NCI-H2029 treated with DMSO at 0.1 percent for 48 hours (cell line): ENCODE results near the gene NEAT1.
A peak's percentile ranks its signal among the peaks of the same experiment; 100 is the strongest.

ENCODE experiments used
- DNase-seq: peaks from one replicate; lab custom pipeline; 2025; lab: John Stamatoyannopoulos, UW

Gene NEAT1

GRCh38 chr11:65482306-65482850 is 59.8 kb downstream of the NEAT1 start:
- no peak for DNase-seq

GRCh38 chr11:65485920-65486219 is 63.3 kb downstream of the NEAT1 start:
- DNase-seq: no peak

- no peak for DNase-seq
These were observed 64.2 kb downstream of the NEAT1 start for GRCh38 chr11:65486570-65487466.

- DNase-seq: peak; percentile 94
These were observed 65.1 kb downstream of the NEAT1 start for GRCh38 chr11:65487467-65488272.

- DNase-seq: no peak
These were observed 65.9 kb downstream of the NEAT1 start for GRCh38 chr11:65488273-65489034.

- DNase-seq: no peak
These were observed 66.6 kb downstream of the NEAT1 start for GRCh38 chr11:65489035-65489705.

- no peak for DNase-seq
These were observed 67.2 kb downstream of the NEAT1 start for GRCh38 chr11:65489706-65490320.

GRCh38 chr11:65491163-65491465 is 68.5 kb downstream of the NEAT1 start:
- no peak for DNase-seq

GRCh38 chr11:65491614-65492386 is 69.2 kb downstream of the NEAT1 start:
- peak; percentile 76 for DNase-seq

GRCh38 chr11:65492387-65492636 is 69.7 kb downstream of the NEAT1 start:
- no peak for DNase-seq

GRCh38 chr11:65492637-65493366 is 70.2 kb downstream of the NEAT1 start:
- DNase-seq: no peak

GRCh38 chr11:65493367-65494176 is 71.0 kb downstream of the NEAT1 start:
- no peak for DNase-seq
